ENCODE measurements around the gene PITPNC1. TPM values are rescaled to one million over a fixed set of nuclear protein-coding genes. Genes with fewer than 3 reads are reported as not detected.

Gene PITPNC1
- polyA plus RNA-seq, 1 of the 3 experiments (the other 2 are of a cell fraction), result 18.4 TPM

- H3K36me3 ChIP-seq (replicated peaks in 1 of 2; ENCODE audit: control insufficient read depth in 1 of 2, insufficient read depth in 2 of 2, low read length in 1 of 2), result no peaks in the 10 kb centered on the region
- H3K27me3 ChIP-seq (ENCODE audit: insufficient read depth), result no peaks in the 10 kb centered on the region
- H3K79me2 ChIP-seq (ENCODE audit: insufficient read depth), result peaks cover 3% of the 10 kb centered on the region; the same call in 1 of the 2 replicates
- H3F3A ChIP-seq (replicated peaks; ENCODE audit: insufficient read depth), result peaks cover 25% of the 10 kb centered on the region
- no peak overlapping the region for H2AFZ ChIP-seq (ENCODE audit: low read depth)
- no peak overlapping the region for H3K27ac ChIP-seq (ENCODE audit: low read depth in 2 of 2, low read length in 1 of 2)
- no peak for DNase-seq
- H3K9me3 ChIP-seq, result no peaks in the 10 kb centered on the region
- H3K9ac ChIP-seq, result no peak overlapping the region
- H3K4me1 ChIP-seq (ENCODE audit: control insufficient read depth in 1 of 2, insufficient read depth in 2 of 2, low read depth in 1 of 2, low read length in 1 of 2), result peaks cover 15 to 16% of the 10 kb centered on the region in 2 experiments; a peak in 3 of 4 replicates
- no peak overlapping the region for H3K4me3 ChIP-seq (ENCODE audit: low read depth in 2 of 2, low read length in 1 of 2)
- H3K9me2 ChIP-seq, result no peaks in the 10 kb centered on the region
- H3K4me2 ChIP-seq, result no peak overlapping the region
- 82% methylated on average over 1 of the region's 1 CpG for WGBS (ENCODE audit: low lambda C conversion rate)
- no peak for TF ChIP-seq GABPA (IDR thresholded peaks at IDR 0.05; ENCODE audit: low read depth)
- TF ChIP-seq RXRA (IDR thresholded peaks at IDR 0.05; ENCODE audit: borderline replicate concordance, low read depth), result no peak
- TF ChIP-seq NRF1 (IDR thresholded peaks at IDR 0.05; ENCODE audit: low read depth, low read length), result no peak
- no peak for TF ChIP-seq USF2 (IDR thresholded peaks at IDR 0.05; ENCODE audit: borderline replicate concordance, low read depth, low read length)
- TF ChIP-seq MXI1 (IDR thresholded peaks at IDR 0.05; ENCODE audit: low read depth, low read length), result no peak
- no peak for TF ChIP-seq SIN3A (IDR thresholded peaks at IDR 0.05; ENCODE audit: borderline replicate concordance, low read depth, low read length)
- TF ChIP-seq CTCF (IDR thresholded peaks at IDR 0.05), result no peak
- TF ChIP-seq, protein P1, sequence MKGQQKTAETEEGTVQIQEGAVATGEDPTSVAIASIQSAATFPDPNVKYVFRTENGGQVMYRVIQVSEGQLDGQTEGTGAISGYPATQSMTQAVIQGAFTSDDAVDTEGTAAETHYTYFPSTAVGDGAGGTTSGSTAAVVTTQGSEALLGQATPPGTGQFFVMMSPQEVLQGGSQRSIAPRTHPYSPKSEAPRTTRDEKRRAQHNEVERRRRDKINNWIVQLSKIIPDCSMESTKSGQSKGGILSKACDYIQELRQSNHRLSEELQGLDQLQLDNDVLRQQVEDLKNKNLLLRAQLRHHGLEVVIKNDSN (IDR thresholded peaks at IDR 0.05; ENCODE audit: borderline replicate concordance, low read depth), result no peak
- ChIA-PET POLR2A (no interaction called here), CTCF (interaction anchor here (1.0 to 10.1 kb wide), 13 partner anchors 10 to 452 kb away, joined by 3 to 284 read pairs (median 9); partner anchors contain the start of genes BPTF, NOL11 and PSMD12)
- H4K20me1 ChIP-seq (ENCODE audit: insufficient read depth), result no peaks in the 10 kb centered on the region
Observed at GRCh38 chr17:67372751-67373150, 4.3 kb upstream of the PITPNC1 start.

DNA sequence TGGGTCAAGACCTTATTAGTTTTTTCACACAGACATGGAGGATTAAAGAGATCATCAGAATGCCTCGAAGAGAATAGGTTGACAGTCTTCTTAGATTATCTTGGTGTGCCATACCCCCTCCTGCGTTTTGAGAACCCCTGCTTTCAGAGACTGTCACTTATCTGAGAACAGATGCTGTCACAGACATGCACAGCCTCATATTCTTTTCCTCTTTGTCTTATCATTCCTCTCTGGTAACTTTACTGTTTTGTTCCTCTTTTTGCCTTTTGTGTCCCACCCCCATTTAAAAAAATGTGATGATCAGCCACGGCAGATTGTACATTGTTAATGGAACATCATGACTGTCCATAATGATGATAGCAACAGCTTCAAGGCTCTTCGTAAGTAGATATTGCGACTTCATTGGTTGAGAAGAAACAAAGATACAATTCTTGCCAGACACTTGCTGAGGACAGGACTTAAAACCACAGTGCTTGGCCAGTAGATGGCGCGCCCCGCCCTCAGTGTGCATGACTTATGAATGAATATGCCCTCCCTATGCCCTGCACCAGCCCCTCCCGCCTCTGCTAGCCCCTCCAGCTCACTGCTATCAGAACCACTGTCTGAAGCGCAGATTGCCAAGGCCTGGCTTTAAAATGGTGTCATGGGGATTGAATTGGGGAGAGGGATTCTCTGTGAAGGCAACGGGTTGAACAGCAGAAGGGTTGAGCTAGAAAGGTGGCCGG is 2.6 kb upstream of the PITPNC1 start:
- peaks cover 29% of the 10 kb centered on the region for H3F3A ChIP-seq (replicated peaks; ENCODE audit: insufficient read depth)
- POLR2A ChIA-PET, result interaction anchor here (1.3 kb wide), 1 partner anchor 231 kb away, joined by 3 read pairs; no protein-coding TSS in a partner anchor
- no peaks in the 10 kb centered on the region for H3K27me3 ChIP-seq (ENCODE audit: insufficient read depth)
- H3K9ac ChIP-seq, result no peak overlapping the region
- H3K9me3 ChIP-seq, result no peaks in the 10 kb centered on the region
- no peaks in the 10 kb centered on the region for H4K20me1 ChIP-seq (ENCODE audit: insufficient read depth)
- 17% methylated on average over 12 of the region's 12 CpGs for WGBS (ENCODE audit: low lambda C conversion rate)
- DNase-seq, result peak; percentile 89
- H3K4me2 ChIP-seq, result no peak overlapping the region
- H3K27ac ChIP-seq (ENCODE audit: low read depth in 2 of 2, low read length in 1 of 2), result peak overlapping the region; percentile 29 to 53; a peak in 3 of 4 replicates
- H3K79me2 ChIP-seq (ENCODE audit: insufficient read depth), result peaks cover 13% of the 10 kb centered on the region
- no peaks in the 10 kb centered on the region for H3K36me3 ChIP-seq (replicated peaks in 1 of 2; ENCODE audit: control insufficient read depth in 1 of 2, insufficient read depth in 2 of 2, low read length in 1 of 2)
- CTCF ChIA-PET, result interaction anchor here (0.6 to 10.1 kb wide), 57 partner anchors 11 to 568 kb away, joined by 3 to 284 read pairs (median 5); partner anchors contain the start of genes BPTF, NOL11 and PSMD12
- H3K9me2 ChIP-seq, result no peaks in the 10 kb centered on the region
- H2AFZ ChIP-seq (ENCODE audit: low read depth), result peak overlapping the region; percentile 68
- H3K4me3 ChIP-seq (ENCODE audit: low read depth in 2 of 2, low read length in 1 of 2), result peak overlapping the region in 1 of 2 experiments; percentile 22; a peak in 1 of 4 replicates
- H3K4me1 ChIP-seq (ENCODE audit: control insufficient read depth in 1 of 2, insufficient read depth in 2 of 2, low read depth in 1 of 2, low read length in 1 of 2), result peaks cover 16 to 21% of the 10 kb centered on the region in 2 experiments; a peak in 3 of 4 replicates
- no peak for TF ChIP-seq ZBTB33 (IDR thresholded peaks at IDR 0.05; ENCODE audit: borderline replicate concordance, low read depth)
- no peak; the same call in 1 of the 2 replicates for TF ChIP-seq TCF12 (IDR thresholded peaks at IDR 0.05)
- no peak for TF ChIP-seq POLR2AphosphoS5 (IDR thresholded peaks at IDR 0.05; ENCODE audit: low read depth, low read length)
- TF ChIP-seq SMC3 (IDR thresholded peaks at IDR 0.05; ENCODE audit: low read depth, low read length), result peak; percentile 90
- no peak for TF ChIP-seq GABPA (IDR thresholded peaks at IDR 0.05; ENCODE audit: low read depth)
- TF ChIP-seq TAF1 (IDR thresholded peaks at IDR 0.05; ENCODE audit: borderline replicate concordance, low read depth, low read length), result 0 out of 2 replicates have a peak, but pooled peaks have one; percentile 56
- TF ChIP-seq USF2 (IDR thresholded peaks at IDR 0.05; ENCODE audit: borderline replicate concordance, low read depth, low read length), result no peak; the same call in 1 of the 2 replicates
- no peak for TF ChIP-seq JUND (IDR thresholded peaks at IDR 0.05)
- peak; percentile 66; the same call in 1 of the 2 replicates for TF ChIP-seq RCOR1 (IDR thresholded peaks at IDR 0.05; ENCODE audit: low read length)
- TF ChIP-seq PBX3 (IDR thresholded peaks at IDR 0.05), result no peak
- TF ChIP-seq RFX5 (IDR thresholded peaks at IDR 0.05; ENCODE audit: low read length), result peak; percentile 55; the same call in 1 of the 2 replicates
